ENCODE results near the gene NELL2. TPM values are rescaled to one million over a fixed set of nuclear protein-coding genes. Genes with fewer than 3 reads are reported as not detected.

Gene NELL2
- polyA plus RNA-seq, 2 of the 4 experiments (the other 2 are of a cell fraction), result 0.16 TPM; not detected in 1

DNA sequence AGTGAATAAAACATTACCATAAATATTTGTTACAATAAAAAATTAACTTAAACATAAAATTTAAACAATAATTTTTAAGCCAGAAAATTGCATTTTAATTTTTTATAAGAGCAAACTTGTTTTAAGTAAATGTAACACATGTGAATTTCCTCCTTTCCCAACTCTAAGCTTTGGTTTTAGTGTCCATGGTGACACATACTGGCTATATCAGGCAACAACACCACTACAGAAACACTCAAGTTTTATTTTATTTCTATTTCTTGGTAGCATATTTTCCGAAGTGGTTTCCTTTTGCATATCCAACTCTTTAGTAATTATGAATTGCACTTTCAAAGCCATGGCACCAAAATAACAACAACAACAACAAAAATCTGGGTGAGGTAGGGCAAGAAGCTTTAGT is 2.2 kb downstream of the NELL2 start:
- 0% methylated on average over 1 of the region's 1 CpG for WGBS (ENCODE audit: missing lambda C conversion rate)
- ChIA-PET CTCF (interaction anchor here (0.6 to 1.3 kb wide), 3 partner anchors 13 to 107 kb away, joined by 3 to 4 read pairs (median 3); no protein-coding TSS in a partner anchor), POLR2A (no interaction called here)
- no peak overlapping the region for H3K4me2 ChIP-seq
- H3K4me3 ChIP-seq, result no peak overlapping the region
- ATAC-seq, result no peak
- no peaks in the 10 kb centered on the region for H3K9me3 ChIP-seq
- FAIRE-seq, result no peak
- H3K27ac ChIP-seq, result no peak overlapping the region
- H3K4me1 ChIP-seq, result peaks cover 13% of the 10 kb centered on the region
- TF ChIP-seq RAD21 (conservative IDR thresholded peaks at IDR 0.05 in 1 of 2, IDR thresholded peaks at IDR 0.05 in 1 of 2) (0 out of 5 replicates have a peak, but pooled peaks of 1 of the 2 experiments have one; percentile 22), NR3C1 (IDR thresholded peaks at IDR 0.05) (no peak)
- peak in 1 of 2 experiments; percentile 33 for DNase-seq (ENCODE audit: low read depth in 1 of 2, low spot score in 1 of 2)

DNA sequence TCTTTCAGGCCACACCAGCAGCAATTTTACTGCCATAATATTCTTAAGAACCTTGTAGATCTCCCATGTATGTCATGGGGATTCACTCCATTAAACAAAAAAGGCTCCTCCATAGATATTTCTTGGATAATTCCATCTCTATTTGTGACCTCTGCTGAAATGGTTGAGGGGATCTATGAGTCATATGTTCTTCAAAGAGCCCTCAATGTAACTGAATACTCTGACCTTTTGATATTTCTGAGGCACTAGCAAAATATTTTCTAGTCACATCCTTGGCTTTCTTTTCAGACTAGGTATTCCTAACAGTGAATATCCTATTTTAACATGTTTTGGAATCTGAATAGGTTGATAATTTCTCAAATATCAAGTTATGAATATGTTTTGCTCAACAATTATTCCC is 6.6 kb downstream of the NELL2 start:
- no peak for DNase-seq (ENCODE audit: low read depth in 1 of 2, low spot score in 1 of 2)
- Histone ChIP-seq H3K27ac (no peak overlapping the region), H3K4me3 (no peak overlapping the region), H3K4me2 (no peak overlapping the region), H3K4me1 (no peaks in the 10 kb centered on the region), H3K9me3 (no peaks in the 10 kb centered on the region)
- FAIRE-seq, result no peak
- POLR2A ChIA-PET, result no interaction called here
- no peak for TF ChIP-seq HOXB5 (CRISPR knock-in tag; IDR thresholded peaks at IDR 0.05)
- ATAC-seq, result no peak
- CTCF ChIA-PET, result interaction anchor here (0.9 kb wide), 1 partner anchor 62 kb away, joined by 3 read pairs; no protein-coding TSS in a partner anchor

- ATAC-seq (no peak), DNase-seq (ENCODE audit: low read depth in 1 of 2, low spot score in 1 of 2) (no peak), FAIRE-seq (no peak)
- 16% methylated on average over 2 of the region's 2 CpGs for WGBS (ENCODE audit: missing lambda C conversion rate)
- Histone ChIP-seq H3K27ac (no peak overlapping the region), H3K4me2 (no peak overlapping the region), H3K4me1 (no peaks in the 10 kb centered on the region), H3K9me3 (no peaks in the 10 kb centered on the region), H3K4me3 (no peak overlapping the region)
- POLR2A ChIA-PET, result no interaction called here
- CTCF ChIA-PET, result no interaction called here
- TF ChIP-seq EHF (CRISPR knock-in tag; IDR thresholded peaks at IDR 0.05), result no peak
Measured at GRCh38 chr12:44863867-44864266, 12.2 kb downstream of the NELL2 start.

DNA sequence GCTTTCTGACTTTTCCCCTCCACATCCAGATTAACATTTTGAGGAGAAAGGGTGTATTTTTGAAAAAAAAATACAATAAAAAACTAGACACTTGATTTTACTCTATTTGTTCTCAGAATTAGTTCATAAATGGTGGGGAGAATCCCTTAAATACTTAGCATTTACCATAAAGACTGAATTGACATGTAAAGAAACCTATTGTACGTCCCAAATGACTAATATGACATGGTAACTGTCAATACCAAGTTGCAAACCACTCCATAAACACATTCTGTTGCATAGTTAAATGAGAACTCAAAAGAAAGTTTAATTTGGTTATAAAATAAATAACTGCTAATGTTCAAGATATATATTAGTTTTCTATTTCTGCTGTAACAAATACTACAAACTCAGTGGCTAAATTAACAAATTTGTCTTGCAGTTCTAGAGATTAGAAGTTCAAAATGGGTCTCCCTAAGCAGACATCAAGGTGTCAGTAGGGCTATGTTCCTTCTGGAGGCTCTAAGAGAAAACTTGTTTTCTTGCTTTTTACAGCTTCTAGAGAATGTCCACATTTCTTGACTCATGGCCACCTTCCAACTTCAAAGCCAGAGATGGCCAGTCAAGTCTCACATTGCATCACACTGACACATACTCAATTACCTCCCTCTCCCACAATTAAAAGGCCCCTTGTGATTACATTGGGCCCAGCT is 16.0 kb downstream of the NELL2 start:
- H3K27ac ChIP-seq, result no peak overlapping the region
- ATAC-seq, result no peak
- no peak for DNase-seq (ENCODE audit: low read depth in 1 of 2, low spot score in 1 of 2)
- POLR2A ChIA-PET, result no interaction called here
- FAIRE-seq, result no peak
- no peaks in the 10 kb centered on the region for H3K4me1 ChIP-seq
- 3% methylated on average over 1 of the region's 1 CpG for WGBS (ENCODE audit: missing lambda C conversion rate)
- no peak for TF ChIP-seq EHF (CRISPR knock-in tag; IDR thresholded peaks at IDR 0.05)
- TF ChIP-seq CEBPB (IDR thresholded peaks at IDR 0.05), result no peak
- no peak for TF ChIP-seq SREBF2 (IDR thresholded peaks at IDR 0.05)
- TF ChIP-seq POLR2AphosphoS2 (conservative IDR thresholded peaks at IDR 0.05; ENCODE audit: low read length), result no peak
- TF ChIP-seq, protein P1, sequence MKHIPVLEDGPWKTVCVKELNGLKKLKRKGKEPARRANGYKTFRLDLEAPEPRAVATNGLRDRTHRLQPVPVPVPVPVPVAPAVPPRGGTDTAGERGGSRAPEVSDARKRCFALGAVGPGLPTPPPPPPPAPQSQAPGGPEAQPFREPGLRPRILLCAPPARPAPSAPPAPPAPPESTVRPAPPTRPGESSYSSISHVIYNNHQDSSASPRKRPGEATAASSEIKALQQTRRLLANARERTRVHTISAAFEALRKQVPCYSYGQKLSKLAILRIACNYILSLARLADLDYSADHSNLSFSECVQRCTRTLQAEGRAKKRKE (CRISPR knock-in tag; IDR thresholded peaks at IDR 0.05; ENCODE audit: low read depth), result no peak
- H3K4me2 ChIP-seq, result no peak overlapping the region
- CTCF ChIA-PET, result no interaction called here
- H3K9me3 ChIP-seq, result no peaks in the 10 kb centered on the region
- no peak overlapping the region for H3K4me3 ChIP-seq

GRCh38 chr12:44858226-44858855 is 17.8 kb downstream of the NELL2 start:
- FAIRE-seq (no peak), ATAC-seq (no peak), DNase-seq (ENCODE audit: low read depth in 1 of 2, low spot score in 1 of 2) (no peak)
- WGBS (ENCODE audit: missing lambda C conversion rate), result 21% methylated on average over 4 of the region's 4 CpGs
- Histone ChIP-seq H3K4me2 (no peak overlapping the region), H3K4me3 (no peak overlapping the region), H3K27ac (no peak overlapping the region), H3K9me3 (no peaks in the 10 kb centered on the region), H3K4me1 (no peaks in the 10 kb centered on the region)
- POLR2A ChIA-PET, result no interaction called here
- CTCF ChIA-PET, result no interaction called here
- TF ChIP-seq RAD21 (conservative IDR thresholded peaks at IDR 0.05 in 1 of 2, IDR thresholded peaks at IDR 0.05 in 1 of 2) (no peak), E2F6 (IDR thresholded peaks at IDR 0.05; ENCODE audit: borderline replicate concordance, low read depth) (no peak), ZFP36 (IDR thresholded peaks at IDR 0.05; ENCODE audit: borderline replicate concordance, partially characterized antibody) (no peak), PHF8 (IDR thresholded peaks at IDR 0.05; ENCODE audit: borderline replicate concordance, low read depth) (no peak), TP53 (CRISPR knock-in tag; IDR thresholded peaks at IDR 0.05) (no peak), TFCP2L1 (CRISPR knock-in tag; IDR thresholded peaks at IDR 0.05) (no peak), HEYL (CRISPR knock-in tag; IDR thresholded peaks at IDR 0.05) (no peak), CBX2 (IDR thresholded peaks at IDR 0.05; ENCODE audit: borderline replicate concordance, low read depth) (no peak), JUNB (IDR thresholded peaks at IDR 0.05) (no peak), POLR2AphosphoS2 (conservative IDR thresholded peaks at IDR 0.05; ENCODE audit: low read length) (no peak), JUN (IDR thresholded peaks at IDR 0.05) (no peak), EHF (CRISPR knock-in tag; IDR thresholded peaks at IDR 0.05) (no peak), HOXA7 (CRISPR knock-in tag; IDR thresholded peaks at IDR 0.05) (no peak)
- TF ChIP-seq, protein P2, sequence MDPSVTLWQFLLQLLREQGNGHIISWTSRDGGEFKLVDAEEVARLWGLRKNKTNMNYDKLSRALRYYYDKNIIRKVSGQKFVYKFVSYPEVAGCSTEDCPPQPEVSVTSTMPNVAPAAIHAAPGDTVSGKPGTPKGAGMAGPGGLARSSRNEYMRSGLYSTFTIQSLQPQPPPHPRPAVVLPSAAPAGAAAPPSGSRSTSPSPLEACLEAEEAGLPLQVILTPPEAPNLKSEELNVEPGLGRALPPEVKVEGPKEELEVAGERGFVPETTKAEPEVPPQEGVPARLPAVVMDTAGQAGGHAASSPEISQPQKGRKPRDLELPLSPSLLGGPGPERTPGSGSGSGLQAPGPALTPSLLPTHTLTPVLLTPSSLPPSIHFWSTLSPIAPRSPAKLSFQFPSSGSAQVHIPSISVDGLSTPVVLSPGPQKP (IDR thresholded peaks at IDR 0.05; ENCODE audit: low read depth, low read length), result no peak
- TF ChIP-seq, protein P3, sequence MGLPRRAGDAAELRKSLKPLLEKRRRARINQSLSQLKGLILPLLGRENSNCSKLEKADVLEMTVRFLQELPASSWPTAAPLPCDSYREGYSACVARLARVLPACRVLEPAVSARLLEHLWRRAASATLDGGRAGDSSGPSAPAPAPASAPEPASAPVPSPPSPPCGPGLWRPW (IDR thresholded peaks at IDR 0.05), result no peak
- TF ChIP-seq, protein P4, sequence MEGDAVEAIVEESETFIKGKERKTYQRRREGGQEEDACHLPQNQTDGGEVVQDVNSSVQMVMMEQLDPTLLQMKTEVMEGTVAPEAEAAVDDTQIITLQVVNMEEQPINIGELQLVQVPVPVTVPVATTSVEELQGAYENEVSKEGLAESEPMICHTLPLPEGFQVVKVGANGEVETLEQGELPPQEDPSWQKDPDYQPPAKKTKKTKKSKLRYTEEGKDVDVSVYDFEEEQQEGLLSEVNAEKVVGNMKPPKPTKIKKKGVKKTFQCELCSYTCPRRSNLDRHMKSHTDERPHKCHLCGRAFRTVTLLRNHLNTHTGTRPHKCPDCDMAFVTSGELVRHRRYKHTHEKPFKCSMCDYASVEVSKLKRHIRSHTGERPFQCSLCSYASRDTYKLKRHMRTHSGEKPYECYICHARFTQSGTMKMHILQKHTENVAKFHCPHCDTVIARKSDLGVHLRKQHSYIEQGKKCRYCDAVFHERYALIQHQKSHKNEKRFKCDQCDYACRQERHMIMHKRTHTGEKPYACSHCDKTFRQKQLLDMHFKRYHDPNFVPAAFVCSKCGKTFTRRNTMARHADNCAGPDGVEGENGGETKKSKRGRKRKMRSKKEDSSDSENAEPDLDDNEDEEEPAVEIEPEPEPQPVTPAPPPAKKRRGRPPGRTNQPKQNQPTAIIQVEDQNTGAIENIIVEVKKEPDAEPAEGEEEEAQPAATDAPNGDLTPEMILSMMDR (IDR thresholded peaks at IDR 0.05), result no peak

All from A549 (cell line).